Esophagus muscularis mucosa (tissue), 3 donors: ENCODE measurements around the gene NPIPA3.
"Not testable (repeated sequence)": the region's sequence is repeated elsewhere in the genome, so short reads cannot be mapped to it uniquely, and the experiment has no call there.

ENCODE experiments used
- POLR2A ChIP-seq: fragments of 450-650 bp; IDR thresholded peaks from one replicate; pipeline ENCODE4 v1.6.1; 2017; ENCODE audit warnings: antibody characterized with exemption, moderate library complexity, mild to moderate bottlenecking, low read depth
- TF ChIP-seq, protein P1 (sequence below), 3 experiments: fragments of 200-600 bp in 2 of 3; fragments of 450-650 bp in 1 of 3; sonication (generic) in 2 of 3; IDR thresholded peaks; one replicate each; pipeline ENCODE4 v1.5.1; 2017 to 2019; ENCODE audit warnings: antibody characterized with exemption in 3 of 3, mild to moderate bottlenecking in 2 of 3, moderate library complexity in 1 of 3

DNA sequence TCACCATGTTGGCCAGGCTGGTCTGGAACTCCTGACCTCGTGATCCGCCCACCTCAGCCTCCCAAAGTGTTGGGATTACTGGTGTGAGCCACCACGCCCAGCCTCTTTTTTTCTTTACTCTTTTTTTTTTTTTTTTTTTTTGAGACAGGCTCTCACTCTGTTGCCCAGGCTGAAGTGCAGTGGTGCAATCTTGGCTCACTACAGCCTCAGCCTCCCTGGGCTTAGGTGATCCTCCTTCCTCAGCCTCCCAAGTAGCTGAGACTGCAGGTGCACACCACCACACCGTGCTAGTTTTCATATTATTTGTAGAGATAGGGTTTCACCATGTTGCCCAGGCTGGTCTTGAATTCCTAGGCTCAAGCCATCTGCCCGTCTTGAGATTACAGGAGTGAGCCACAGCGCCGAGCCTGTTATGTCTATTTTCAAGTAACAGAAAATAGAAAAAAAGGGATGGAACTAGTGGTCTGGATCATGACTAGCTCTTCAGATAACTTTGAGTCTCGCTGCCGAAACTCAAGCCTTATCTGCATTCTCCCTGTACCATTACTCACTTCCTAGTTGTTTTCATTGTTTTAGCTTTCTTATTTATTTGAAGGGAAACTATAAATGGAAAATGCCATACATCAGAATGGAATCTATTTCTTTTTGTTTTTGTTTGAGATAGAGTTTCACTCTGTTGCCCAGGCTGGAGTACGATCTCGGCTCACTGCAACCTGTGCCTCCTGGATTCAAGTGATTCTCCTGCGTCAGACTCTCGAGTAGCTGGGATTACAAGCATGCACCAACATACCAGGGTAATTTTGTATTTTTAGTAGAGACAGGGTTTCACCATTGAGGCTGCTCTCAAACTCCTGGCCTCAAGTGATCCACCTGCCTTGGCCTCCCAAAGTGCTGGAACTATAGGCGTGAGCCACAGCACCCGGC, 17.1 kb upstream of the NPIPA3 start:
- not testable (repeated sequence) for TF ChIP-seq POLR2A
- TF ChIP-seq, protein P1, sequence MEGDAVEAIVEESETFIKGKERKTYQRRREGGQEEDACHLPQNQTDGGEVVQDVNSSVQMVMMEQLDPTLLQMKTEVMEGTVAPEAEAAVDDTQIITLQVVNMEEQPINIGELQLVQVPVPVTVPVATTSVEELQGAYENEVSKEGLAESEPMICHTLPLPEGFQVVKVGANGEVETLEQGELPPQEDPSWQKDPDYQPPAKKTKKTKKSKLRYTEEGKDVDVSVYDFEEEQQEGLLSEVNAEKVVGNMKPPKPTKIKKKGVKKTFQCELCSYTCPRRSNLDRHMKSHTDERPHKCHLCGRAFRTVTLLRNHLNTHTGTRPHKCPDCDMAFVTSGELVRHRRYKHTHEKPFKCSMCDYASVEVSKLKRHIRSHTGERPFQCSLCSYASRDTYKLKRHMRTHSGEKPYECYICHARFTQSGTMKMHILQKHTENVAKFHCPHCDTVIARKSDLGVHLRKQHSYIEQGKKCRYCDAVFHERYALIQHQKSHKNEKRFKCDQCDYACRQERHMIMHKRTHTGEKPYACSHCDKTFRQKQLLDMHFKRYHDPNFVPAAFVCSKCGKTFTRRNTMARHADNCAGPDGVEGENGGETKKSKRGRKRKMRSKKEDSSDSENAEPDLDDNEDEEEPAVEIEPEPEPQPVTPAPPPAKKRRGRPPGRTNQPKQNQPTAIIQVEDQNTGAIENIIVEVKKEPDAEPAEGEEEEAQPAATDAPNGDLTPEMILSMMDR (IDR thresholded peaks at IDR 0.05) = not testable (repeated sequence)
